NCI-H128 (cell line): ENCODE measurements around the gene IQCE.

Experiments used
- DNase-seq: peaks from one replicate; lab custom pipeline; 2025; ENCODE audit not compliant: unreplicated experiment; lab: John Stamatoyannopoulos, UW

Gene IQCE

DNA sequence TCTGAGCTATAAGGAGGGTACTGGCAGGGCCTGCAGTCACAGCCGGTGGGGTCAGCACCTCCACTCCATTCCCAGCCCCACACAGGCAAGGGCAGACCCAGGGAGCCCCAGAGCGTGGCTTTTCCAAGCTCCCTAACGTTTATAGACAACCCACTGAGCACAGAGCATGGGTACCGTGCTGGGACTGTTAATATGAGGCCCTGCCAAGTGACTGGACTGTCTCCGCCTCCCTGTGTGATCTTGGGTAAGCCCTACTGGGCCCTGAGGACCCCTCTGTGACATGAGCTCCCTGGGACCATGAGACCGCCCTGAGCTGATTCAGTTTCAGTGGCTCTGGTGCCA, 85.4 kb downstream of the IQCE start:
- no peak for DNase-seq

DNA sequence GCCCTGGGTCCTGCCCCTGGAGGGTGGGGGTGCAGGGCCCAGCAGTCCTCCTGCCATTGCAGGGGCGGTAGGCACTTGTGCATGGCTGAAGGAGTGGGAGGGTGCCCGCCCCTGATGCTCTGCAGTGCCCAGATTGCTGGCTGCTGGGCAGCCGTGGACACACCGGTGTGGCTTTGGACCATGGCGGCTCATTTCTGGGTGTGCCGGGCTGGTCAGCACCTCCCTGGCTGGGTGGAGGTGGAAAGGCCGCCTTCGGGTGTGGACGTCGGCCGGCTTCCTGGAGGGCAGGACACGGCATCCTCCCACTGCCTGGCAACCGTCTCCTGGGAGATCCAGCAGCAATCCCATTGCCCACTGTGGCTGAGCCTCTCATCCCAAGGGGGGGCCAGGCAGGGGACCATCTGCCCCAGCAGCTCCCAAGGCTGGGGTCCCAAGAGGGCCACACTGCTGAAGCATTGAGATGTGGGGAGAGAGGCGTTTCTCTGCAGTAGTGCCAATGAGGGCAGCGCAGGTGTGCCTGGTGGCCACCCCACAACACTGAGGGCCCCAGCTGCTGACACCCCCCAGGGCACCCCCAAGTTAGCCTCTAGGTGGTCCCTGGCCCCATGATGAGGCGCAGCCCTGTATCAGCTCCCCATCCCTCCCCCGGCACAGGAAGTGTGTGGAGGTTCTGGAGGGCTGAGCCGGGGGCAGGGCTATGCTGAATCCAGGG, 85.9 kb downstream of the IQCE start:
- DNase-seq, result no peak

DNA sequence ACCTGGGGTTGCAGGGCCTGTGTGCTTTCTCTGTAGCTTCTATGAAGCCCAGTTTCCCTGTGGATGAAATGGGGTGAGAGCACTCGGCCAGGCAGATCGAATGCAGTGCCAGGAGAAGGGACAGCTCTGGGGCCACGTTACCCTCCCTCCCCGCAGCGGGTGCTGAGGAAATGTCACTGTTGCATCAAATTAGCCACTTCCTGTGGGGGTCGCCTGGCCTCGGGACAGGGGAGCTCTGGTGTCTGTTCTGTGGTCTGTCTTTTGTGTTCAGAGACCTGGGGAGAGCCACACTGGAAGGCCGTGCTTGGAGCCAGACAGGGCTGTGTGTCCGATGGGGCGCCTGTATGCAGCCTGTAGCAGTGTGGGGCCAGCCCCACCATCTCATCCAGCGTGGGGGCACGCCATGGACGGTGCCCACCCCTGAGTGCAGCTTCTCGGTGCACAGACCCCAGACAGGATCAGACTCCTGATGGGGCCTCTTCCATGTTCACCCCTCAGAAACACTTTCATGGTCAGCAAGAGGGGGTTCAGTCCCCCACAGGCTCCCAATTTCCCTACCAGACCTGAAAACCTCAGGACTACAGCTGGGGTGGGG, 86.6 kb downstream of the IQCE start:
- no peak for DNase-seq

DNA sequence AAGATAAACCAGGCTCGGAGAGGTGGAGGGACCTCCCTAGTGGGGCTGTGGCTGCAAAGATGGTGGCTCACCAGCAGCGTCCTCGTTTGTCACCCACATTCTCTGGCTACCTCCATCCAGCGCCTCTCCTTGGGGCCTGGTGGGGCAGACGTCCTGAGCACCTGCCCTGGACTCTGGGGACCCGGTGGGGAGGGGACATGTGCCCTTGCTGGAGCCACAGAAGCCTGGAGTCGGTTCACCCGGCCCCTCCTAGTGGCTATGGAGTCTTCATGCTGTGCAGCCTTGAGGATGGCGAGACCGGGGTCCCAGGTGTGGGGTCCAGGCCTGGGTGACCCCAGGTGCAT, 87.5 kb downstream of the IQCE start:
- DNase-seq, result no peak

DNA sequence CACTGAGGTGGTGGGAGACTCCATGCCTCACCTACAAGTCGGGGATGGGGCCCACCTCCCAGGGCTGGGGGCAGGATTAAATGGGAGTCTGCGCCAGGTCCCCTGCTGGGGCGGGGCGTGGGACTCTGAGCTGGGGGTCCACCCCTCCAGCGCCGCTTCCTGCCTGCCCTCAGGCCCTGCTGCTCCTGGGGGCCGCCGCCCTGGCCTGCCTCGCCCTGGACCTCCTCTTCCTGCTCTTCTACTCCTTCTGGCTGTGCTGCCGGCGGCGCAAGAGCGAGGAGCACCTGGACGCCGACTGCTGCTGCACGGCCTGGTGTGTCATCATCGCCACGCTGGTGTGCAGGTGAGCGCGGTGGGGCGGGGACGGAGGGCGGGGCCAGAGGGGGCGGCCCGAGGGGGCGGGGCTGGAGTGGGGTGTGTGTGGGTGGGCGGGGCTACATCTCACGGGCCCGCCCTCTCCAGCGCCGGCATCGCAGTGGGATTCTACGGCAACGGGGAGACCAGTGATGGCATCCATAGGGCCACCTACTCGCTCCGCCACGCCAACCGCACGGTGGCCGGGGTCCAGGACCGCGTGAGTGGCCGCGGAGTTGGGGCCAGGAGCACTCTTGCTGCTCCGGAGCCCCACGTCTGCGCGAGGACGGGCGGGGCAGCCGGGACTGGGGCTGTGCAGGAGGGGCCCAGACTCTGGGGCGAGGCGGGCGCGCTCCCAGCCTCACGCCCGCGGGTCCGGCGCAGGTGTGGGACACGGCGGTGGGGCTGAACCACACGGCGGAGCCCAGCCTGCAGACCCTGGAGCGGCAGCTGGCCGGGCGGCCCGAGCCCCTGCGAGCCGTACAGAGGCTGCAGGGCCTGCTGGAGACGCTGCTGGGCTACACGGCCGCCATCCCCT, 88.1 kb downstream of the IQCE start:
- DNase-seq, result no peak

DNA sequence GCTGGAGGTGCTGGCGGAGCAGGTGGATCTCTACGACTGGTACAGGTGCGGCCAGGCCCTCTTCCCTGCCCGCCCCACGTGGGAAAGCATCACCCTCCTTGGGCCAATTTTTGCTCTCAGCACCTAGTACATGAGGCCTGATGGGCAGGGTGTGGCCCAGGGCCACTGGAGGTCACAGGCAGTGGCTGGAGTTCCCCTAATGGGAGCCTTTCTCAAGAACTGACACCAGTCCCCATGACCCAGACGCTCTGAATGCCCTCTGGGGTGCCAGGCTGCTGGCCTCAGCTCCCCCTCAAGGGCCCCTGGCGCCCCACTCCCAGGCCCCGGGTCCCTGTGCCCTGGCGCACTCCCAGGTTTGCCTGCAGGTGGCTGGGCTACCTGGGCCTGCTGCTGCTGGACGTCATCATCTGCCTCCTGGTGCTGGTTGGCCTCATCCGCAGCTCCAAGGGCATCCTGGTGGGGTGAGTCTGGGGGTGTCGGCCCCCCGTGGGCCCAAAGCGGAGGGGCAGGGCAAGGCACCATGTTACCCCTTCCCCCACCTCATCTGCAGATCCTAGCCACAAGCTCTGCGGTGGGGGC, 88.9 kb downstream of the IQCE start:
- DNase-seq, result no peak

DNA sequence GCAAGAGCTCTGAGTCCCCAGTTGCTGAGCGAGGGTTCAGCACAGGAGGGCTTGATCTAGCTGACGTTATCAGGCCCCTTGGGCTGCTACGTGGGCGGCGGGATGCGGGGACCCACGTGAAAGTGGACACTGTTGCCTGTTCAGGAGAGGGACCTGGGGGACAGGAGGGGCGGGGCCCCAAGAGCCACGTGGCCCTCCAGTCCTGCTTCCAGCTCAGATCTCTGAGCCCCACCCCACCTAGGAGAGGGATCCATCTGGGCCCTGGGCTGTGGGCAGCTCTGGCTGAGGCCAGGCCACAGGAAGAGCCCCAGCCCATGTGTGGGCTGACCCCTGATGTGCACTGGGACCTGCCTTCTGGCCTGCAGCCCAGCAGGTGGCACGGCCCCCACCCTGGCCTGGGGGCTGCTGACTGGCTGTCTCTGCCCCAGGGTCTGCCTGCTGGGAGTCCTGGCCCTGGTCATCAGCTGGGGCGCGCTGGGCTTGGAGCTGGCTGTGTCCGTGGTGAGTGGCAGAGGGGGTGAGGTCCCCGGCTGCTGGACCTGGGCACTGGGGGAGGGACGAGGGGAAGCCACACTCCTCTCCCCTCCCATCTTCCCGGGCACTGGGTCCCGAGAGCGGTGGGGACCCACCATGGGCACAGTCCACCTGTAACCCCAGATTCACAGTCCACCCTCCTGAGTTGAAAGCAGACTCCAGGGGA, 90.5 kb downstream of the IQCE start:
- no peak for DNase-seq

DNA sequence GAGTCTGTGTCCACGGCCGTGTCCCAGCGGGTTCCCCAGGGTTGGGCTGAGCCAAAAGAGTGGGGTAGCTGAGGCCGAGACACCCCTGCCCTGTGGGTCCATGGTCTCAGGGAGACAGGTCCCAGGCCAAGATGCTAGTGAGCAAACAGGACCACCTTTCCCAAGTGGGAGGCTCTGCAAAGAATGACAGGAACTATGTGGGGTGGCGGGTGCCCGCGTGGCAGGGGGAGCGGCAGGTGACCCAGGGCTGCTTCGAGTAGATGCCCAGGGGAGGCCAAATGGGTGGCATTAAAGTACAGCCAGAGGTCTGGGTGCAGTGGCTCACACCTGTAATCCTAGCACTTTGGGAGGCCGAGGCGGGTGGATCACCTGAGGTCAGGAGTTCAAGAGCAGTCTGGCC, 91.2 kb downstream of the IQCE start:
- no peak for DNase-seq

DNA sequence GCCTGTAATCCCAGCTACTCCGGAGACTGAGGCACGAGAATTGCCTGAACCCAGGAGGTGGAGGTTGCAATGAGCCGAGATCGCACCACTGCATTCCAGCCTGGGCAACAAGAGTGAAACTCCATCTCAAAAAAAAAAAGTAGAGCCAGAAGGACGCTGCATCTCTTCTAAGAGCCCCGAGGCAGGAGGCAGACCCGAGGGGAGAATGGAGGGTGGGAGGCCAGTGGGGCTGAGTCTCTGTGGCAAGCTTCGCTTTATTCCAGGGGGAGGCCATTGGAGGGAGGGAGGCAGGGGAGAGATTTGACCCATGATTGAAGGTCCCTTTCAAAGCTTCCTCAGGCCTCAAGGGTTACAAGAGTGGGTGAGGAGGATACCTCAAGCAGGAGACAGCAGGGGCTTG, 91.7 kb downstream of the IQCE start:
- no peak for DNase-seq

DNA sequence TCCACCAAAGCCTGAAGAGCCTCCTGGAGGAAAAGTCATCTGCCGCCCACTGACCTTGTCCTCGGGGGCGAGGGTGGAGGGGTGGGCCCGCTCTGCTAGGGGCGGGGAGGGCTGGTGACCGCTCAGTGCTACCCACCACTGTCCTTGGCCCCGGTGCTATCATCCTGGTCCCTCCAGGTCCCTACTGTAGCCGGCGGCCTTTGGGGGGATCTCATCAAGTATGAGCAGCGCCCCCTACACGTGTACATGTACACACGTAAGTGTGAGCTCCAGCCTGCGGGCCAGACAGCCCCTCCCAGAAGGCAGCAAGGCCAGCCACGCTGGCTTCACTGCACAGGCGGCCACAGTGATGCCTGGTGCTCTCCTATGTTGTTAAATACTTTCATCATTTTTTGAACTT, 92.6 kb downstream of the IQCE start:
- DNase-seq, result no peak

DNA sequence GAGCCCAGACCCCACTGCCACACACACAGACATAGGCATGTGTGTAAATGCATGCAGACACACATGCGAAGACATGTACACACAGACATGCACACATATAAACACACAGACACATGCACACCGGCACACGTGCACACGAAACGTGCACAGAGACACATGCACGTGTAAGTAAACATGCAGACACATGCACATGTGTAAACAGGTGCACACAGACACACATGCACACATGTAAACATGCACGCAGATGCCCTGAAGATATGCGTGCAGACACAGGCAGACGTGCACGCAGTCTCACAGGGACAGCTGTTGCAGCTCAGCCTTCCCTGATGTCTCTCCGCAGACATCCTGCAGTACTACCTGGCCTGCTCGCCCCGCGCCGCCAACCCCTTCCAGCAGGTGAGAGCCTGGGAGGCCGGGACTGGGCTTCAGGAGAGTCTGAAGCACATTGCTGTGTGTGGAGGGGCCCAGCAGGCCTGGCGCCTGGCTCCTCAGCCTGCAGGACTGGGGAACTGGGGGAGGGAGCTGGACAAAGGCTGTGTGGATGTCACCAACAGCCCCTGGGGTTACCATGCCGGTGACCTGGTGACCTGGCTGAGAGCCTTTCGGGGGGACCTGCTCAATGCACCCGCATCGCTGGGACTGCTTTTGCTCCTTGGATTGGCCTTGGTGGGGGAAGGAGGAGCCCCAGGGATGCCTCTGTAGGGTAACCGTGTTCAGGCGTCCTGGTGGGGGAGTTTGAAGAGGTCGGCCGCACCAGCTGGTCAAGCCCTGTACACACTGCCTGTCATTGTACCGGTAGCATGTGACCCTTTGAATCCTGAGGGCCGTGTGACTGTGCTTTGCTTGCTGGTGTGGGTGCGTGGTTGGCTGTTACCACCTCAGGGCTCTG, 93.3 kb downstream of the IQCE start:
- no peak for DNase-seq

DNA sequence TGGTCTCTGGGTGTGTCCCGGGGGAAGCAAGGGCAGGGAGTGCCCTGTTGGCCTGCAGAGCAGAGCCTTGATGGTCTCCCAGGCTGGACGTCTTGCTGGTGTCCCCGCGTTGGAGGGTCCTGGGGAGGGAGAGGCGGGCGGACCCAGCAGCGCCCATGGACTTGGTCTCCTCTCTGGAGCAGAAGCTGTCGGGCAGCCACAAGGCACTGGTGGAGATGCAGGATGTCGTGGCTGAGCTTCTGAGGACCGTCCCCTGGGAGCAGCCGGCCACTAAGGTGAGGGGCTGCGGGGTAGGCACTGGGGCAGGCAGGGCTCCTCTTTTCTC, 93.9 kb downstream of the IQCE start:
- DNase-seq, result no peak

DNA sequence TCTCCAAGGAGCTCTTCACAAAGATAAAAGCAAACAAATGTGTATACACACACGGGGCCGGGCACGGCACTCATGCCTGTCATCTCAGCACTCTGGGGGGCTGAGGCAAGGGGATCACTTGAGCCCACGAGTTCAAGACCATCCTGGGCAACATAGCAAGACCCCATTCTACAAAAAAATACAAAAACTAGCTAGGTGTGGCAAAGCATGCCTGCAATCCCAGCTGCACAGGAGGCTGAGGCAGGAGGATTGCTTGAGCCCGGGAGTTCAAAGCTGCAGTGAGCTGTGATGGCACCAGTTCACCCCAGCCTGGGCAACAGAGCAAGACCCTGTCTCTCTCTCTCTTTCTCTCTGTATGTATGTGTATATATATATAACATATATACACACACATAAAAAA, 95.3 kb downstream of the IQCE start:
- no peak for DNase-seq

DNA sequence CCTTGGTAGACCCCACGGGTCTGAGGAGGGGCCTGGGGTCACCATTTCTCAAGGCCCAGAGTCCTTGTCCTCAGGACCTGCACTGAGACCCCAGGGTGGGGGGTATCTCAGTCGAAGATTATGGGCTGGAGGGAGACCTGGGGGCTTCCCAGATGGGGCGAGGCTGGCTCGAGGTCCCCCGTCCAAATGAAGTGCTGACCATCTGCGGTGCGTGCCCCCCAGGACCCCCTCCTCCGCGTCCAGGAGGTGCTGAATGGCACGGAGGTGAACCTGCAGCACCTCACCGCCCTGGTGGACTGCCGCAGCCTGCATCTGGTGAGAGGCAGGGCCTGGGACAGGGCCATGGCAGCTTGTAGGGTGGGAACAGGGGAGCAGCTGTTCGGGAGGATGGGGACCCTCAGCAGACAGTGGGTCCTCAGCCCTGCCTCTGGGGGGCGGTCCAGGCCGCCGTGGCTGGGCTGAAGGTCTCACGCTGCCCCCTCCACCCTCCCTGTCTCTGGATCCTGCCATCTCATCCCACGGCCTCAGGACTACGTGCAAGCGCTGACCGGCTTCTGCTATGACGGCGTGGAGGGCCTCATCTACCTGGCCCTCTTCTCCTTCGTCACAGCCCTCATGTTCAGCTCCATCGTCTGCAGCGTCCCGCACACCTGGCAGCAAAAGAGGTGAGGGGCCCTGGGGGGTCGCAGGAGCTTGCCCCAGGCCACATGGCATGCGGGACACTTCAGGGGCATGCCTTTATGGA, 97.3 kb downstream of the IQCE start:
- DNase-seq, result no peak

DNA sequence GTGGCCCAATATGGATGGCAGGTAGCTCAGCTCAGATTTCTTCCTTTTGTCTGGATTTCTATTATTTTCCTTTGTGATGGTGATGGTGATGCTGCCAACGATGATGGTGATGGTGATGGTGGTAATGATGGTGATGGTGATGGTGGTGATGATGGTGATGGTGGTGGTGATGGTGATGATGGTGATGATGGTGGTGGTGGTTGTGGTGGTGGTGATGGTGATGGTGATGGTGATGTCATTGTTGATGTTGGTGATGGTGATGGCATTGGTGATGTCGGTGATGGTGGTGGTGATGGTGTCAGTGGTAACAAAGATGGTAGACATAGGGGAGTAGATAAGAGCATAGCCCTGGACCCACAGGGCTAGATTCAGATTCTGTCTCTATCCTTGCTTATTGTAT, 98.4 kb downstream of the IQCE start:
- DNase-seq, result no peak

DNA sequence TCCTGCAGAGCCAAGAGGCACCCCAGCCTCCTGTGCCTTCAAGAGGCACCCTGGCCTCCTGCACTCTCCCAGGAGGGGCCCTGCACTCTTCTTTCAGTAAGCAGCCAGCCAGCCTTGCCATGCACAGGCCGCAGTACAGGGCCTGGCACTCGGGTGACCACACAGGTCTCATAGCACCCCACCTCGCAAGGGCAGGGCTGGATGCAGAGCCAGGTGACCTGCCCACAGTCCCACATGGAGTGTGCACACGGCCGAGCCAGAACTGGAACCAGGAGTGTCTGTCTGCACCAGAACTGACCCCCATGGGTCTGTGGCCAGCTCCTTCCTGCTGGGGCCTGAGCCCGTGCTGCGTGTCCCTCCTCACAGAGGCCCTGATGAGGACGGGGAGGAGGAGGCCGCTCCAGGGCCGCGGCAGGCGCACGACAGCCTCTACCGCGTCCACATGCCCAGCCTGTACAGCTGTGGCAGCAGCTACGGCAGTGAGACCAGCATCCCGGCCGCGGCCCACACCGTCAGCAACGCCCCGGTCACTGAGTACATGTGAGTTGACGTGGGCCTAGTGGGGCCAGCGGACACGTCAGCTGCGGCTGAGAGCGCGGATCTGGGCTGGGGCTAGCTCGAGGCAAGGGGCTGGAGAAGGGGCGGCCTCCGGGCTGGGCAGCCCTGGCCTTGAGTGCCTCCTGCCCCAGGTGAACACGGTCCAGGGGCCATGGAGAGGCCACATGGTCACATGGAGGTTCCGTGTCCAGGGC, 99.3 kb downstream of the IQCE start:
- DNase-seq, result no peak

DNA sequence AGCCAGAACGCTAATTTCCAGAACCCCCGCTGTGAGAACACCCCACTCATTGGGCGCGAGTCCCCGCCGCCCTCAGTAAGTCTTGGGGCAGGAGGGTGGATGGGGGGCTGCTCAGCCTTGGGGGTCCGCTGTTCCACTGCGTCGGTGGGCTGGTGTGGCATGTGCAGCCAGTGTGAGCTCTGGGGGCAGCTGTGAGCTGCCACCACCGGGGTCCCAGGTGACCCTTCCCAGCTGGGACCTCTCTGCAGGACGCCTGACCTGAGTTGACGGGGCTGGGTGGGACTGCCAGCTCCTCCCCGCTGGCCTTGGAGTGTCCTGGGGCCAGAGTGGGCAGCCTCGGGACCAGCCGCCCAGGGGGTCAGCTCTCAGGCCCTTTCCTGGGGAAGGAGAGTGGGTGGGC, 100.2 kb downstream of the IQCE start:
- no peak for DNase-seq

DNA sequence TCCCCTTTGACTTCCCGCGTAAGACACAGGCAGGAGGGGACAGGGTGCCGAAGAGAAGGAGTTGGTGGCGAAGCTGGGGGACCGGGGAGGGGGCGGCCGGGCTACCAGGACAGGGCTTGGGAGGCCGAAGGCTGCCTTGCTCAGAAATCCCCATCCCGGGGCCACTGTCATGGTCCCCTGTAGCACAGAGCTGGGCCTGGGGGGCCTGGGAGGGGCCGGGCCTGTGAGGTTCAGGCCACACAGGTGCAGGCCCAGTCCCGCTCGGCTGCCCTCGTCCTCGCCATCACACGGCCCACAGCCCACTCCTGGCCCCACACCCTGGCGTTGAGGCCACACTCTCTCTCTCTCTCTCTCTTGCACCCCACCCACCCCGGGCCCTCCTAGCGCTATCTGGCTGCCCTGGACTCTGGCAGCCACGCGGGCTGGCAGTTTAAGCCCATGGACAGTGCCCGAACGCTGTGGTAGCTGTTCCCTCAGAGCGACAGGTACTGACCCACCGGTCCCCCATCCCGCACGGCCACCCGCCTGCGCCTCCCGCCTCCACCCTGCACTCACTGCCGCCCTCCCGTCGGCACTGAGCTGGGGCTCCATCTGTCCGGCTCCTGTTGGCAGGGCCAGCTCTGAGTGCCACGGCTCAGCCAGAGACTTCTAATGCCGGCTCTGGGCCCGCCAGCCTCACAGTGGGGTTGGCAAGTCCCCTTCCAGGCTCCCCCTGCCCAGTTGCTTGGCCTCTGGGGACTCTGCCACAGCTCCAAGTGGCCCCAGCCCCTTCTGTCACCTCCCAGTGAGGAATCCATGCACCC, 101.0 kb downstream of the IQCE start:
- no peak for DNase-seq
